Liver (tissue), 9 donors: ENCODE measurements around the gene ABHD5. TPM values are rescaled to one million over a fixed set of nuclear protein-coding genes. Genes with fewer than 3 reads are reported as not detected.

Experiments
- DNase-seq: peaks from one replicate; pipeline ENCODE4 v3.0.0-alpha.2; 2017; ENCODE audit warnings: low spot score
- H3K27ac ChIP-seq, 2 donors: one replicate each; pipeline ENCODE4 v1.7.0; 2013; ENCODE audit warnings: inconsistent platforms in 2 of 2, low read length in 2 of 2, control low read depth in 1 of 2, low read depth in 1 of 2, mild to moderate bottlenecking in 1 of 2
- H3K27me3 ChIP-seq, 4 donors: one replicate each; pipeline versions ENCODE4 v1.6.1 to v1.7.0; 2013; ENCODE audit warnings: low read length in 3 of 4, inconsistent platforms in 1 of 4, mild to moderate bottlenecking in 1 of 4, moderate library complexity in 1 of 4; ENCODE audit not compliant: control insufficient read depth in 4 of 4, insufficient read depth in 4 of 4
- H3K36me3 ChIP-seq, 4 donors: one replicate each; pipeline versions ENCODE4 v1.6.1 to v1.7.0; 2013; ENCODE audit warnings: low read length in 3 of 4, mild to moderate bottlenecking in 3 of 4, low read depth in 1 of 4, moderate library complexity in 1 of 4; ENCODE audit not compliant: control insufficient read depth in 4 of 4, insufficient read depth in 3 of 4
- H3K4me1 ChIP-seq, 4 donors: one replicate each; pipeline versions ENCODE4 v1.6.1 to v1.7.0; 2013; ENCODE audit warnings: low read length in 3 of 4, mild to moderate bottlenecking in 3 of 4, moderate library complexity in 1 of 4; ENCODE audit not compliant: control insufficient read depth in 4 of 4, insufficient read depth in 4 of 4
- H3K4me3 ChIP-seq, 3 donors: one replicate each; pipeline versions ENCODE4 v1.6.1 to v1.7.0; 2013; ENCODE audit warnings: low read length in 3 of 3, control low read depth in 1 of 3, low read depth in 1 of 3, mild to moderate bottlenecking in 1 of 3
- H3K9ac ChIP-seq, 2 donors: one replicate each; pipeline ENCODE4 v1.7.0; 2013; ENCODE audit warnings: low read length in 2 of 2, mild to moderate bottlenecking in 2 of 2, moderate library complexity in 2 of 2, control low read depth in 1 of 2, low read depth in 1 of 2
- H3K9me3 ChIP-seq, 4 donors: one replicate each; pipeline versions ENCODE4 v1.6.1 to v1.7.0; 2013; ENCODE audit warnings: low read length in 3 of 4; ENCODE audit not compliant: control insufficient read depth in 4 of 4
- ATF3 ChIP-seq: IDR thresholded peaks from 2 replicates; pipeline ENCODE4 v1.6.1; 2016; ENCODE audit warnings: antibody characterized with exemption
- EGR1 ChIP-seq, 2 donors: IDR thresholded peaks; 2 replicates each; pipeline ENCODE4 v1.6.1; 2016 to 2018; ENCODE audit warnings: antibody characterized with exemption in 2 of 2, low read depth in 2 of 2
- FOXA1 ChIP-seq: IDR thresholded peaks from 2 replicates; pipeline ENCODE4 v1.6.1; 2016; ENCODE audit warnings: antibody characterized with exemption
- FOXA2 ChIP-seq: IDR thresholded peaks from 2 replicates; pipeline ENCODE4 v1.6.1; 2016; ENCODE audit warnings: antibody characterized with exemption
- GABPA ChIP-seq, 2 donors: IDR thresholded peaks in 1 of 2; conservative IDR thresholded peaks in 1 of 2; 2 replicates each; pipeline ENCODE4 v1.6.1; 2016; ENCODE audit warnings: antibody characterized with exemption in 2 of 2, mild to moderate bottlenecking in 1 of 2, moderate library complexity in 1 of 2
- HNF4A ChIP-seq, 2 donors: conservative IDR thresholded peaks; 2 replicates each; pipeline ENCODE4 v1.6.1; 2016; ENCODE audit warnings: antibody characterized with exemption in 2 of 2, mild to moderate bottlenecking in 2 of 2
- HNF4G ChIP-seq: IDR thresholded peaks from 2 replicates; pipeline ENCODE4 v1.6.1; 2016; ENCODE audit warnings: antibody characterized with exemption
- JUND ChIP-seq, 2 donors: IDR thresholded peaks; 2 replicates each; pipeline ENCODE4 v1.6.1; 2016; ENCODE audit warnings: antibody characterized with exemption in 2 of 2
- MAX ChIP-seq: IDR thresholded peaks from 2 replicates; pipeline ENCODE4 v1.6.1; 2016; ENCODE audit warnings: antibody characterized with exemption
- NR2F2 ChIP-seq: IDR thresholded peaks from 2 replicates; pipeline ENCODE4 v1.6.1; 2016; ENCODE audit warnings: antibody characterized with exemption
- RAD21 ChIP-seq, 2 donors: IDR thresholded peaks; 2 replicates each; pipeline ENCODE4 v1.6.1; 2016; ENCODE audit warnings: antibody characterized with exemption in 2 of 2, mild to moderate bottlenecking in 2 of 2
- REST ChIP-seq: IDR thresholded peaks from 2 replicates; pipeline ENCODE4 v1.6.1; 2016; ENCODE audit warnings: antibody characterized with exemption, mild to moderate bottlenecking
- RXRA ChIP-seq, 2 donors: IDR thresholded peaks; 2 replicates each; pipeline ENCODE4 v1.6.1; 2017 to 2018; ENCODE audit warnings: antibody characterized with exemption in 2 of 2, mild to moderate bottlenecking in 1 of 2
- SP1 ChIP-seq: IDR thresholded peaks from 2 replicates; pipeline ENCODE4 v1.6.1; 2018; ENCODE audit warnings: antibody characterized with exemption, mild to moderate bottlenecking
- TAF1 ChIP-seq: conservative IDR thresholded peaks from 2 replicates; pipeline ENCODE4 v1.6.1; 2016; ENCODE audit warnings: antibody characterized with exemption, mild to moderate bottlenecking
- YY1 ChIP-seq: IDR thresholded peaks from 2 replicates; pipeline ENCODE4 v1.6.1; 2016; ENCODE audit warnings: antibody characterized with exemption, mild to moderate bottlenecking
- ZBTB33 ChIP-seq: IDR thresholded peaks from 2 replicates; pipeline ENCODE4 v1.6.1; 2016; ENCODE audit warnings: antibody characterized with exemption
- WGBS: extraction: QIAGEN DNeasy Blood & Tissue Kit; methylation state at CpG from one replicate; pipeline ENCODE4 v1.1.7; 2013; 5-methylcytosine and 5-hydroxymethylcytosine counted together
- polyA plus RNA-seq, 2 donors: library from polyadenylated mRNA; stranded (reverse) in 1 of 2; unstranded in 1 of 2; fragments of 200-250 nt in 1 of 2; fragments of >200 nt in 1 of 2; fragmentation: Nextera tagmentation in 1 of 2; extraction: Ambion mirVana in 1 of 2; gene quantifications; one replicate each; pipeline versions ENCODE4 v1.2.1 to v1.2.3, GENCODE V29; 2013 to 2015
- total RNA-seq, 2 donors: library from RNA; depleted of rRNA; stranded (reverse); fragments of >200 nt; gene quantifications; one replicate each; pipeline ENCODE4 v1.2.3, GENCODE V29; 2014
- TF ChIP-seq, protein P1 (sequence below): fragments of 150-350 bp; IDR thresholded peaks from 2 replicates; pipeline ENCODE4 v1.5.1; 2017; ENCODE audit warnings: improper control_type of control experiment, low read depth, low read length; ENCODE audit not compliant: missing input control
- donor health status: healthy.
- donor health status: healthy.
- donor health status: healthy.
- donor health status: healthy.
- donor health status: healthy.

ABHD5 gene
- total and polyA plus RNA-seq, 4 donors = 9.2 to 25.8 (median 16.1) TPM

DNA sequence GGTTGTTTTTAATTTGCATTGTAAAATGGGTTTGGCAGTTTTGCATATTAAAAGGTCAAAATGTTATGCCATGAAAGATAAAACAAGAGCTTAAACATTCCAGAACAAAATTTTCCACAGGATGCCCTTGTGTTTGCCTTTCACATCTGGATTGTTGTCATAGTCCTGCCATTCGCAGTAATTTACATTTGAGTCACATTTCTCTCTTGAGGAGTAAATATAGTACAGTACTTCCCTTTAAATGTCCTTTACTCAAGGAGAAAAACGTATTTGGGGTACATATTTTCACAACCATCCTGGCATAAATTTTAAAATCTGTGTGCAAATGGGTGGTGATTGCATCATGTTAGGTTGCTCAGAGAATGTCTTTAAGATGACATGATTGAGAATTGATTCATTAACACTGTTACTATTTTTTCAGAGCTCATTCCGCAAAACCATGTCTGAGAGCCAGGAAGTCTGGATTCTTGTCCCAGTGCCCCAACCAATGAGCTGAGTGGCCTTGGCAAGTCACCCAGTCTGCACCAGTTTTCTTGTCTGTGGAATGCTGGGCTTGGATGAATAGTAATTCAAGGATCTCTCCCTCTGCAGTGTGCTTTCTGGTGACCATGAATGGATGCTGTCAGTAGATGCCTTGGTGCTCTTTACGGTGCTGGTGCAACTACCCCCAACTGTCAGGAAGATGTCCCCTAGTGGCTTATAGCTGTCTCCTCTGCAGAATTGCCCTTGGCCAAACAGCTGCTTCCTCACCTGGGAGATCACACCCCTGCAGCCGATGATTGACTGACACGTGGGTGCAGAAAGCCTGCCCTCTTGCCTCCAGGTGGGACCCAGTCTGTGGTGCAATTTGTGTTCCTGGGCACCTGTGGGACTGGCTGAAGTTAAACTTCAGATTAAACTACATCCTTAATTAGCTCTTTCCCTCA, 43.0 kb downstream of the ABHD5 start:
- Histone ChIP-seq H3K4me3 (no peak overlapping the region), H3K9ac (no peak overlapping the region), H3K9me3 (no peaks in the 10 kb centered on the region), H3K27ac (no peak overlapping the region), H3K4me1 (peaks cover 3 to 22% (median 17%) of the 10 kb centered on the region in 4 donors), H3K27me3 (no peaks in the 10 kb centered on the region), H3K36me3 (peaks cover 0 to 3% (median 0%) of the 10 kb centered on the region in 4 donors)
- DNase-seq = no peak
- 84% methylated on average over 6 of the region's 6 CpGs for WGBS
- TF ChIP-seq NR2F2 = no peak

DNA sequence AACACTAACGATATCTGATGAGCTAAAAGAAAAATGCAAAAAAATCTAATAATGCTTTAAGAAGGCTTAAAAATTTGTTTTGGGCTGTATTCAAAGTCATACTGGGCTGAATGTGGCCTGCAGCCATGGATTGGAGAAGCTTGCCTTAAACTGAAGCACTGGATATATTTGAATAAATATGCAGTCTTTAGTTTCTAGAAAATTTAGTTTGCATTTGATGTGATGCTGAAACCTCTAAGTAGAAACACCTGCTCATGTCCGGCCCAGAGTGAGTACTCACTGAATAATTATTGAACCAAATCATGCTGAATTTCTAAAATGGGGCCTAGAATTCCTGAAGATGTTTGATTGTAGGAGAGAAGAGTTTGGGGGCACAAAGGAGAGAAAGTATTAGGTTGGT, 43.9 kb downstream of the ABHD5 start:
- no peak for TF ChIP-seq YY1
- TF ChIP-seq GABPA (IDR thresholded peaks at IDR 0.05 in 1 of 2, conservative IDR thresholded peaks at IDR 0.05 in 1 of 2) = no peak
- TF ChIP-seq EGR1 (IDR thresholded peaks at IDR 0.05; ENCODE audit: low read depth in 2 of 2) = no peak
- no peak for TF ChIP-seq ATF3
- TF ChIP-seq HNF4A (conservative IDR thresholded peaks at IDR 0.05) = no peak
- no peak for TF ChIP-seq ZBTB33
- no peak for TF ChIP-seq FOXA2
- TF ChIP-seq JUND (IDR thresholded peaks at IDR 0.05) = no peak
- no peak for TF ChIP-seq FOXA1
- TF ChIP-seq RAD21 (IDR thresholded peaks at IDR 0.05) = no peak
- no peak for TF ChIP-seq SP1
- no peak for TF ChIP-seq HNF4G
- no peak for TF ChIP-seq REST
- TF ChIP-seq TAF1 = no peak
- TF ChIP-seq MAX = no peak
- no peak for TF ChIP-seq RXRA (IDR thresholded peaks at IDR 0.05)
- TF ChIP-seq NR2F2 = no peak
- TF ChIP-seq, protein P1, sequence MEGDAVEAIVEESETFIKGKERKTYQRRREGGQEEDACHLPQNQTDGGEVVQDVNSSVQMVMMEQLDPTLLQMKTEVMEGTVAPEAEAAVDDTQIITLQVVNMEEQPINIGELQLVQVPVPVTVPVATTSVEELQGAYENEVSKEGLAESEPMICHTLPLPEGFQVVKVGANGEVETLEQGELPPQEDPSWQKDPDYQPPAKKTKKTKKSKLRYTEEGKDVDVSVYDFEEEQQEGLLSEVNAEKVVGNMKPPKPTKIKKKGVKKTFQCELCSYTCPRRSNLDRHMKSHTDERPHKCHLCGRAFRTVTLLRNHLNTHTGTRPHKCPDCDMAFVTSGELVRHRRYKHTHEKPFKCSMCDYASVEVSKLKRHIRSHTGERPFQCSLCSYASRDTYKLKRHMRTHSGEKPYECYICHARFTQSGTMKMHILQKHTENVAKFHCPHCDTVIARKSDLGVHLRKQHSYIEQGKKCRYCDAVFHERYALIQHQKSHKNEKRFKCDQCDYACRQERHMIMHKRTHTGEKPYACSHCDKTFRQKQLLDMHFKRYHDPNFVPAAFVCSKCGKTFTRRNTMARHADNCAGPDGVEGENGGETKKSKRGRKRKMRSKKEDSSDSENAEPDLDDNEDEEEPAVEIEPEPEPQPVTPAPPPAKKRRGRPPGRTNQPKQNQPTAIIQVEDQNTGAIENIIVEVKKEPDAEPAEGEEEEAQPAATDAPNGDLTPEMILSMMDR = no peak
- Histone ChIP-seq H3K4me3 (no peak overlapping the region), H3K9ac (no peak overlapping the region), H3K27me3 (no peaks in the 10 kb centered on the region), H3K27ac (no peak overlapping the region), H3K36me3 (peaks cover 0 to 3% (median 0%) of the 10 kb centered on the region in 4 donors), H3K9me3 (no peaks in the 10 kb centered on the region), H3K4me1 (peaks cover 3 to 22% (median 17%) of the 10 kb centered on the region in 4 donors)
- WGBS = 96% methylated on average over 2 of the region's 2 CpGs
- DNase-seq = no peak
